IMR-90 (cell line): ENCODE data around the gene CD93. TPM values are rescaled to one million over a fixed set of nuclear protein-coding genes. Genes with fewer than 3 reads are reported as not detected.

ENCODE experiments used
- ATAC-seq: fragments of 200-7000 bp; cut with Tn5 transposase; 2 replicates; pipeline ENCODE4 v1.9.1; 2020; ENCODE audit warnings: low read depth, mild to moderate bottlenecking, moderate library complexity
- BruUV-seq: library from RNA; stranded (reverse); fragments of 400-500 nt; replicated peaks from 2 replicates; lab custom pipeline; 2021; lab: Mats Ljungman, UMichigan
- CTCF ChIA-PET: fragments of 300-600 bp; formaldehyde crosslinking; extraction: SDS; loops from one replicate; lab custom pipeline; 2021; ENCODE audit warnings: antibody characterized with exemption; lab: Yijun Ruan, JAX
- POLR2A ChIA-PET: fragments of 300-600 bp; sonication (Branson Sonifier 250); formaldehyde crosslinking; loops from one replicate; lab custom pipeline; 2022; ENCODE audit warnings: antibody characterized with exemption; ENCODE audit not compliant: unreplicated experiment; lab: Charles Lee
- DNase-seq: peaks from one replicate; pipeline ENCODE4 v3.0.0; 2013
- H2AFZ ChIP-seq: replicated peaks from 2 replicates; pipeline ENCODE3; 2013; ENCODE audit warnings: low read length, mild to moderate bottlenecking; ENCODE audit not compliant: poor library complexity
- H2AK5ac ChIP-seq: 2 replicates; pipeline ENCODE4 v1.6.1; 2013; ENCODE audit warnings: low read depth, low read length, inconsistent platforms
- H2AK9ac ChIP-seq: replicated peaks from 2 replicates; pipeline ENCODE3; 2013; ENCODE audit warnings: mild to moderate bottlenecking, low read depth, low read length, moderate library complexity; ENCODE audit not compliant: poor library complexity
- H2BK120ac ChIP-seq: 2 replicates; pipeline ENCODE4 v1.6.1; 2013; ENCODE audit warnings: low read depth, low read length, inconsistent platforms
- H2BK15ac ChIP-seq: 3 replicates; pipeline ENCODE4 v1.6.1; 2013; ENCODE audit warnings: low read depth, low read length, inconsistent platforms
- H2BK20ac ChIP-seq: 2 replicates; pipeline ENCODE4 v1.6.1; 2013; ENCODE audit warnings: low read depth, mild to moderate bottlenecking, inconsistent platforms, low read length, moderate library complexity
- H2BK5ac ChIP-seq: 2 replicates; pipeline ENCODE4 v1.6.1; 2013; ENCODE audit warnings: mild to moderate bottlenecking, low read depth, low read length, inconsistent platforms; ENCODE audit not compliant: poor library complexity, severe bottlenecking
- H3K14ac ChIP-seq: replicated peaks from 2 replicates; pipeline ENCODE4 v1.6.1; 2013; ENCODE audit warnings: low read depth, low read length, inconsistent platforms
- H3K18ac ChIP-seq: 2 replicates; pipeline ENCODE4 v1.6.1; 2013; ENCODE audit warnings: low read depth, low read length, control low read depth
- H3K23ac ChIP-seq: 2 replicates; pipeline ENCODE4 v1.6.1; 2013; ENCODE audit warnings: low read depth, low read length, inconsistent platforms
- H3K27ac ChIP-seq: 2 replicates; pipeline ENCODE4 v1.5.1; 2013; ENCODE audit warnings: mild to moderate bottlenecking, control low read depth, low read length; ENCODE audit not compliant: insufficient read depth
- H3K27me3 ChIP-seq: 2 replicates; pipeline ENCODE4 v1.6.1; 2013; ENCODE audit warnings: low read length; ENCODE audit not compliant: control insufficient read depth, insufficient read depth
- H3K36me3 ChIP-seq: 2 replicates; pipeline ENCODE4 v1.6.1; 2013; ENCODE audit warnings: low read length, mixed read lengths; ENCODE audit not compliant: control insufficient read depth, insufficient read depth
- H3K4ac ChIP-seq: 2 replicates; pipeline ENCODE4 v1.6.1; 2013; ENCODE audit warnings: low read depth, low read length, inconsistent platforms
- H3K4me1 ChIP-seq: 2 replicates; pipeline ENCODE4 v1.6.1; 2013; ENCODE audit warnings: low read length, mixed read lengths; ENCODE audit not compliant: control insufficient read depth, insufficient read depth
- H3K4me2 ChIP-seq: 2 replicates; pipeline ENCODE4 v1.6.1; 2013; ENCODE audit warnings: low read depth, mild to moderate bottlenecking, control low read depth, low read length, moderate library complexity
- H3K4me3 ChIP-seq: 2 replicates; pipeline ENCODE4 v1.5.1; 2013; ENCODE audit warnings: low read depth, mild to moderate bottlenecking, control low read depth, low read length, moderate library complexity; ENCODE audit not compliant: insufficient read depth
- H3K56ac ChIP-seq: 2 replicates; pipeline ENCODE4 v1.6.1; 2013; ENCODE audit warnings: low read length, inconsistent platforms; ENCODE audit not compliant: insufficient read depth; ENCODE audit errors: extremely low read depth
- H3K79me1 ChIP-seq, 2 experiments: 2 replicates each; pipeline ENCODE4 v1.6.1; 2013; ENCODE audit warnings: low read length in 2 of 2, inconsistent platforms in 1 of 2, low read depth in 1 of 2
- H3K9ac ChIP-seq: 2 replicates; pipeline ENCODE4 v1.6.1; 2013; ENCODE audit warnings: low read depth, low read length, control low read depth
- H3K9me1 ChIP-seq: 2 replicates; pipeline ENCODE4 v1.6.1; 2013; ENCODE audit warnings: low read length, inconsistent platforms; ENCODE audit not compliant: insufficient read depth
- H3K9me3 ChIP-seq: 2 replicates; pipeline ENCODE4 v1.6.1; 2013; ENCODE audit warnings: low read length; ENCODE audit not compliant: control insufficient read depth, insufficient read depth
- H4K20me1 ChIP-seq: 2 replicates; pipeline ENCODE4 v1.6.1; 2013; ENCODE audit warnings: low read length, inconsistent platforms; ENCODE audit not compliant: insufficient read depth
- H4K5ac ChIP-seq: 2 replicates; pipeline ENCODE4 v1.6.1; 2013; ENCODE audit warnings: mild to moderate bottlenecking, low read depth, low read length, control low read depth
- H4K8ac ChIP-seq, 2 experiments: 2 replicates each; pipeline ENCODE4 v1.6.1; 2013; ENCODE audit warnings: low read depth in 2 of 2, low read length in 2 of 2, control low read depth in 1 of 2, inconsistent platforms in 1 of 2
- H4K91ac ChIP-seq: 2 replicates; pipeline ENCODE4 v1.6.1; 2013; ENCODE audit warnings: low read depth, low read length, inconsistent platforms; ENCODE audit not compliant: insufficient read depth
- BHLHE40 ChIP-seq: fragments of 150-350 bp; IDR thresholded peaks from 2 replicates; pipeline ENCODE4 v1.6.1; 2016; ENCODE audit warnings: mild to moderate bottlenecking, low read depth, low read length
- CEBPB ChIP-seq: IDR thresholded peaks from 2 replicates; pipeline ENCODE4 v1.6.1; 2012; ENCODE audit warnings: low read depth, low read length, improper control_type of control experiment
- POLR2A ChIP-seq: IDR thresholded peaks from 2 replicates; pipeline ENCODE4 v1.6.1; 2012; ENCODE audit warnings: mild to moderate bottlenecking, low read depth, low read length
- WGBS, 2 experiments: methylation state at CpG; one replicate each; pipeline versions ENCODE4 v1.1.5 to v1.1.7; 2013; ENCODE audit warnings: missing lambda C conversion rate in 2 of 2; ENCODE audit not compliant: insufficient read length in 1 of 2; ENCODE audit errors: extremely low coverage in 2 of 2; 5-methylcytosine and 5-hydroxymethylcytosine counted together
- dilution Hi-C: fragments of 300-500 bp; cut with HindIII; formaldehyde crosslinking; loops from one replicate; pipeline ENCODE4 v1.14.3; 2018; ENCODE audit warnings: low sequenced_read_pairs; ENCODE audit not compliant: unreplicated experiment
- in situ Hi-C: fragments of 300-500 bp; cut with MboI; formaldehyde crosslinking; loops from 3 replicates; pipeline ENCODE4 v1.14.3; 2019; ENCODE audit warnings: low sequenced_read_pairs, inconsistent platforms, mixed read lengths
- intact Hi-C: fragments of 100-400 bp; cut with micrococcal nuclease; formaldehyde crosslinking; loops from 2 replicates; pipeline ENCODE4 v1.10.0; 2022
- polyA plus RNA-seq, 3 experiments: library from polyadenylated mRNA; depleted of rRNA; stranded (reverse); fragments of >200 nt; gene quantifications; 2 replicates each; pipeline ENCODE4 v1.2.3, GENCODE V29; 2012; ENCODE audit warnings: low replicate concordance in 1 of 3
- total RNA-seq: library from RNA; depleted of rRNA; stranded (reverse); fragments of >200 nt; gene quantifications from 2 replicates; pipeline ENCODE4 v1.2.3, GENCODE V29; 2012

Gene CD93
- total and polyA plus RNA-seq, 2 of the 4 experiments (the other 2 are of a cell fraction), result under 0.01 to 0.02 TPM

GRCh38 chr20:23092384-23092756 is 6.2 kb upstream of the CD93 start:
- no peak overlapping the region for H4K91ac ChIP-seq
- H3K36me3 ChIP-seq, result no peaks in the 10 kb centered on the region
- DNase-seq (no peak), ATAC-seq (no peak)
- no TSS peak for BruUV-seq
- POLR2A ChIA-PET, result no interaction called here
- no peak overlapping the region for H3K4me3 ChIP-seq
- H2BK15ac ChIP-seq, result no peak overlapping the region
- no peaks in the 10 kb centered on the region for H3K9me1 ChIP-seq
- no peak overlapping the region for H2BK20ac ChIP-seq
- H3K79me1 ChIP-seq, result no peaks in the 10 kb centered on the region
- no peaks in the 10 kb centered on the region for H3K9me3 ChIP-seq
- H2AK5ac ChIP-seq, result no peak overlapping the region
- H3K27me3 ChIP-seq, result peaks cover 55% of the 10 kb centered on the region
- in situ Hi-C loops, result loop anchor here (25.0 kb wide), 1 partner anchor 95 kb away; no protein-coding TSS in a partner anchor
- no peaks in the 10 kb centered on the region for H4K20me1 ChIP-seq
- no CpG with 5 or more reads among the region's 2 CpGs for WGBS, 2 experiments
- H3K4me1 ChIP-seq, result no peaks in the 10 kb centered on the region
- no peak overlapping the region for H2AFZ ChIP-seq
- no peak overlapping the region for H3K56ac ChIP-seq
- H3K14ac ChIP-seq, result no peak overlapping the region
- no peak overlapping the region for H4K5ac ChIP-seq
- no peak overlapping the region for H2BK120ac ChIP-seq
- no peak overlapping the region for H3K4me2 ChIP-seq
- H3K27ac ChIP-seq, result no peak overlapping the region
- intact Hi-C loops, result no loop called here
- no peak overlapping the region for H3K23ac ChIP-seq
- no peak overlapping the region for H4K8ac ChIP-seq
- CTCF ChIA-PET, result no interaction called here
- H3K18ac ChIP-seq, result no peak overlapping the region
- no peak overlapping the region for H3K4ac ChIP-seq
- TF ChIP-seq CEBPB (no peak), BHLHE40 (no peak), POLR2A (no peak)
- no peak overlapping the region for H2BK5ac ChIP-seq
- dilution Hi-C loops, result no loop called here
- no peak overlapping the region for H2AK9ac ChIP-seq
- no peak overlapping the region for H3K9ac ChIP-seq
